CD14-positive monocyte (primary cell): Measurements from ENCODE around the gene RALGAPA2. TPM values are rescaled to one million over a fixed set of nuclear protein-coding genes. Genes with fewer than 3 reads are reported as not detected.

Experiments used
- DNase-seq, 3 donors: peaks; one replicate each; pipeline ENCODE4 v3.0.0-alpha.2; 2011 to 2022
- H2AFZ ChIP-seq: 2 replicates; pipeline ENCODE4 v1.6.0; 2012; ENCODE audit warnings: mild to moderate bottlenecking, low read depth, low read length, inconsistent platforms; ENCODE audit not compliant: insufficient read depth, poor library complexity, severe bottlenecking
- H3K27ac ChIP-seq, 2 donors: 1 replicate in 1 of 2; 2 replicates in 1 of 2; pipeline ENCODE4 v1.5.1; 2012 to 2013; ENCODE audit warnings: low read length in 2 of 2, control low read depth in 1 of 2, inconsistent platforms in 1 of 2, low read depth in 1 of 2, mild to moderate bottlenecking in 1 of 2
- H3K27me3 ChIP-seq, 2 donors: one replicate each; pipeline versions ENCODE4 v1.6.0 to v1.6.1; 2011 to 2013; ENCODE audit warnings: low read length in 2 of 2; ENCODE audit not compliant: control insufficient read depth in 2 of 2, insufficient read depth in 2 of 2
- H3K36me3 ChIP-seq, 2 donors: replicated peaks in 1 of 2; 1 replicate in 1 of 2; 2 replicates in 1 of 2; pipeline versions ENCODE4 v1.5.1 to v1.6.1; 2012 to 2013; ENCODE audit warnings: low read length in 2 of 2, control low read depth in 1 of 2, inconsistent platforms in 1 of 2, mild to moderate bottlenecking in 1 of 2; ENCODE audit not compliant: insufficient read depth in 2 of 2, control insufficient read depth in 1 of 2
- H3K4me1 ChIP-seq, 2 donors: 1 replicate in 1 of 2; 2 replicates in 1 of 2; pipeline versions ENCODE4 v1.5.1 to v1.6.1; 2012 to 2013; ENCODE audit warnings: low read length in 2 of 2, control low read depth in 1 of 2, inconsistent platforms in 1 of 2, mild to moderate bottlenecking in 1 of 2, moderate library complexity in 1 of 2; ENCODE audit not compliant: insufficient read depth in 2 of 2, control insufficient read depth in 1 of 2
- H3K4me2 ChIP-seq: replicated peaks from 2 replicates; pipeline ENCODE3; 2012; ENCODE audit warnings: low read length, moderate library complexity, mild to moderate bottlenecking; ENCODE audit not compliant: poor library complexity, severe bottlenecking; ENCODE audit errors: extremely low read depth
- H3K4me3 ChIP-seq, 3 experiments: fragments of 200-600 bp in 1 of 3; sonication (generic) in 1 of 3; replicated peaks in 1 of 3; 1 replicate in 2 of 3; 2 replicates in 1 of 3; pipeline ENCODE4 v1.5.1; 2011 to 2013; ENCODE audit warnings: low read length in 3 of 3, mild to moderate bottlenecking in 3 of 3, control low read depth in 2 of 3, low read depth in 2 of 3, inconsistent platforms in 1 of 3, moderate library complexity in 1 of 3
- H3K79me2 ChIP-seq: 2 replicates; pipeline ENCODE4 v1.6.0; 2012; ENCODE audit warnings: mild to moderate bottlenecking, control low read depth, inconsistent platforms, low read length, moderate library complexity; ENCODE audit not compliant: insufficient read depth
- H3K9ac ChIP-seq: 2 replicates; pipeline ENCODE4 v1.6.0; 2017; ENCODE audit warnings: low read length, mild to moderate bottlenecking; ENCODE audit not compliant: insufficient read depth, poor library complexity, severe bottlenecking
- H3K9me3 ChIP-seq, 2 donors: replicated peaks in 1 of 2; 1 replicate in 1 of 2; 2 replicates in 1 of 2; pipeline versions ENCODE4 v1.5.1 to v1.6.1; 2012 to 2013; ENCODE audit warnings: low read length in 2 of 2, control low read depth in 1 of 2; ENCODE audit not compliant: control insufficient read depth in 1 of 2, insufficient read depth in 1 of 2
- H4K20me1 ChIP-seq: 2 replicates; pipeline ENCODE4 v1.6.0; 2012; ENCODE audit warnings: mild to moderate bottlenecking, low read length, control low read depth, moderate library complexity; ENCODE audit not compliant: insufficient read depth
- H3K27ac Mint-ChIP-seq, 7 donors: one replicate each; pipeline ENCODE4 v1.8.0; 2020; ENCODE audit warnings: mild to moderate bottlenecking in 7 of 7, mixed read lengths in 7 of 7, moderate library complexity in 6 of 7, inconsistent platforms in 2 of 7
- H3K27me3 Mint-ChIP-seq, 3 donors: one replicate each; pipeline ENCODE4 v1.8.0; 2021 to 2022; ENCODE audit warnings: low read depth in 3 of 3, mild to moderate bottlenecking in 3 of 3, mixed read lengths in 3 of 3, moderate library complexity in 3 of 3, inconsistent platforms in 1 of 3
- H3K36me3 Mint-ChIP-seq, 2 donors: one replicate each; pipeline ENCODE4 v1.8.0; 2020; ENCODE audit warnings: mixed read lengths in 2 of 2, inconsistent platforms in 1 of 2, mild to moderate bottlenecking in 1 of 2
- H3K4me1 Mint-ChIP-seq: one replicate; pipeline ENCODE4 v1.8.0; 2020; ENCODE audit warnings: mild to moderate bottlenecking, mixed read lengths
- H3K4me3 Mint-ChIP-seq, 2 donors: one replicate each; pipeline ENCODE4 v1.8.0; 2020; ENCODE audit warnings: mild to moderate bottlenecking in 2 of 2, mixed read lengths in 2 of 2, moderate library complexity in 1 of 2
- H3K9me3 Mint-ChIP-seq, 7 donors: one replicate each; pipeline ENCODE4 v1.8.0; 2020 to 2022; ENCODE audit warnings: mixed read lengths in 7 of 7, mild to moderate bottlenecking in 6 of 7, moderate library complexity in 6 of 7, inconsistent platforms in 2 of 7
- CTCF ChIP-seq: fragments of 200-600 bp; IDR thresholded peaks from one replicate; pipeline ENCODE4 v1.8.0; 2022; ENCODE audit warnings: antibody characterized with exemption, mild to moderate bottlenecking
- WGBS: methylation state at CpG from one replicate; pipeline ENCODE4 v1.1.5; 2013; ENCODE audit warnings: missing lambda C conversion rate; ENCODE audit not compliant: insufficient coverage; 5-methylcytosine and 5-hydroxymethylcytosine counted together
- intact Hi-C, 2 donors: fragments of 100-400 bp; cut with micrococcal nuclease; formaldehyde crosslinking; loops; one replicate each; pipeline versions ENCODE4 v1.15.0 to v1.15.1; 2023
- polyA plus RNA-seq, 3 donors: library from polyadenylated mRNA; depleted of rRNA in 1 of 3; unstranded in 2 of 3; stranded (reverse) in 1 of 3; fragments of 300-500 nt in 2 of 3; fragments of >200 nt in 1 of 3; fragmentation: Illumina TruSeq in 2 of 3; gene quantifications; 1 replicate in 2 of 3; 2 replicates in 1 of 3; pipeline ENCODE4 v1.2.3, GENCODE V29; 2012 to 2021

Gene RALGAPA2
- polyA plus RNA-seq, 3 donors = 6.2 to 13.0 (median 8.9) TPM

- Mint-ChIP-seq H3K27ac (no peak overlapping the region), H3K9me3 (no peaks in the 10 kb centered on the region), H3K4me1 (no peaks in the 10 kb centered on the region), H3K4me3 (no peak overlapping the region), H3K36me3 (peaks cover 72 to 73% of the 10 kb centered on the region in 2 donors), H3K27me3 (peaks cover 0 to 3% (median 0%) of the 10 kb centered on the region in 3 donors)
- no peak for TF ChIP-seq CTCF
- Histone ChIP-seq H4K20me1 (no peaks in the 10 kb centered on the region), H3K4me3 (no peak overlapping the region), H3K27me3 (no peaks in the 10 kb centered on the region), H2AFZ (no peak overlapping the region), H3K36me3 (peaks cover 37 to 93% of the 10 kb centered on the region in 2 donors), H3K27ac (no peak overlapping the region), H3K79me2 (no peaks in the 10 kb centered on the region), H3K4me1 (no peaks in the 10 kb centered on the region), H3K9ac (no peak overlapping the region), H3K4me2 (no peak overlapping the region), H3K9me3 (no peaks in the 10 kb centered on the region)
- intact Hi-C loops = no loop called here
- DNase-seq = no peak
- 100% methylated on average over 1 of the region's 2 CpGs for WGBS
These were observed 100.2 kb downstream of the RALGAPA2 start for GRCh38 chr20:20612251-20612650.

- H3K27me3 Mint-ChIP-seq = peaks cover 0 to 3% (median 0%) of the 10 kb centered on the region in 3 donors
- H4K20me1 ChIP-seq = no peaks in the 10 kb centered on the region
- H3K4me3 Mint-ChIP-seq = no peak overlapping the region
- no peak for TF ChIP-seq CTCF
- H3K4me1 Mint-ChIP-seq = peaks cover 6% of the 10 kb centered on the region
- peaks cover 37 to 91% of the 10 kb centered on the region in 2 donors for H3K36me3 ChIP-seq
- intact Hi-C loops = no loop called here
- no peaks in the 10 kb centered on the region for H3K27me3 ChIP-seq
- H3K4me3 ChIP-seq = no peak overlapping the region
- H3K36me3 Mint-ChIP-seq = peaks cover 68 to 72% of the 10 kb centered on the region in 2 donors
- H3K4me2 ChIP-seq = no peak overlapping the region
- no peak overlapping the region for H3K27ac Mint-ChIP-seq
- no peaks in the 10 kb centered on the region for H3K4me1 ChIP-seq
- WGBS = 100% methylated on average over 1 of the region's 1 CpG
- no peaks in the 10 kb centered on the region for H3K9me3 ChIP-seq
- H2AFZ ChIP-seq = no peak overlapping the region
- no peak overlapping the region for H3K9ac ChIP-seq
- H3K27ac ChIP-seq = no peak overlapping the region
- DNase-seq = no peak
- H3K9me3 Mint-ChIP-seq = no peaks in the 10 kb centered on the region
- H3K79me2 ChIP-seq = no peaks in the 10 kb centered on the region
These were observed 101.3 kb downstream of the RALGAPA2 start for GRCh38 chr20:20611167-20611566.
